Mucosa of descending colon (tissue), 3 donors: ENCODE results near the gene CHD8. TPM values are rescaled to one million over a fixed set of nuclear protein-coding genes. Genes with fewer than 3 reads are reported as not detected.

Experiments
- ATAC-seq: fragments of 200-7000 bp; cut with Tn5 transposase; one replicate; pipeline ENCODE4 v1.9.1; 2020; ENCODE audit warnings: mild to moderate bottlenecking, moderate library complexity
- DNase-seq, 3 donors: peaks; one replicate each; pipeline ENCODE4 v3.0.0-alpha.2; 2020
- H3K36me3 ChIP-seq: fragments of 200-600 bp; one replicate; pipeline ENCODE4 v1.8.0; 2021; ENCODE audit warnings: low read depth, mild to moderate bottlenecking
- H3K4me1 ChIP-seq: fragments of 200-600 bp; one replicate; pipeline ENCODE4 v1.8.0; 2021; ENCODE audit warnings: low read depth, mild to moderate bottlenecking
- H3K4me3 ChIP-seq: fragments of 200-600 bp; one replicate; pipeline ENCODE4 v1.8.0; 2021; ENCODE audit warnings: mild to moderate bottlenecking
- H3K9me3 ChIP-seq: fragments of 200-600 bp; one replicate; pipeline ENCODE4 v1.8.0; 2021; ENCODE audit warnings: mild to moderate bottlenecking
- intact Hi-C, 2 donors: fragments of 100-400 bp; cut with DNase I in 1 of 2; cut with micrococcal nuclease in 1 of 2; formaldehyde crosslinking; loops; one replicate each; pipeline versions ENCODE4 v1.11.0 to v1.11.1; 2022; cut with DNase I, micrococcal nuclease
- total RNA-seq, 3 donors: library from RNA; stranded (reverse); fragmentation: NEBNext Ultra II Directional in 2 of 3; extraction: Animal tissue kit (Norgen Biotek cat#: 25700) in 2 of 3; gene quantifications; one replicate each; pipeline versions ENCODE4 v1.2.1 to v1.2.4, GENCODE V29; 2021 to 2023
- TF ChIP-seq, protein P1 (sequence below): fragments of 200-600 bp; IDR thresholded peaks from one replicate; pipeline ENCODE4 v1.8.0; 2022; ENCODE audit warnings: antibody characterized with exemption, mild to moderate bottlenecking
- donor health status: DM: no; HTN: no; CAD: no; lungs with moderate emphysema.
- donor health status: DM: no; HTN: no; CAD: no.
- donor health status: DM: no; HTN: yes; CAD: no.

The CHD8 gene
- total RNA-seq, 3 donors from 2014 or later: 54.3 to 69.1 (median 60.5) TPM

DNA sequence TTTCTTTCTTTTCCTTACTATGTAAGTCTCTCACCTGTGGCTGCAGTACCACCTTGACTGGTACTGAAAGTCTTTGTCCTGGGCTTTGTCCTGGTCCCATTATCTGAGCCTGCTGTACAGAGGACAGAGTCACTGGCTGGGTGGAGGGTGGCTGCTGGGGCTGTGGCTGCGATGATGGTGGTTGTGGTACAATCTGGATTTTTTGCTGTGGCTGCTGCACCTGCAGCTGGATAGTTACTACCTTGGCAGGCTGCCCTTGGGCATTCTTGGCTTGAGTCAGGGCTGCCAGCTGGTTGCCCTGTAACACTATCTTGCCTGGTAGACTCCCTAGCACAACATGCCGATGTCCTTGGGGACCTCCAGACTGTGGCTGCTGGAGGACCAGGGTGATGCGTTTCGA lies 27.0 kb downstream of the CHD8 start:
- intact Hi-C loops: no loop called here
- H3K36me3 ChIP-seq: peaks cover 19% of the 10 kb centered on the region
- DNase-seq (peak in 1 of 3 donors; percentile 15), ATAC-seq (peak; percentile 9)
- TF ChIP-seq, protein P1, sequence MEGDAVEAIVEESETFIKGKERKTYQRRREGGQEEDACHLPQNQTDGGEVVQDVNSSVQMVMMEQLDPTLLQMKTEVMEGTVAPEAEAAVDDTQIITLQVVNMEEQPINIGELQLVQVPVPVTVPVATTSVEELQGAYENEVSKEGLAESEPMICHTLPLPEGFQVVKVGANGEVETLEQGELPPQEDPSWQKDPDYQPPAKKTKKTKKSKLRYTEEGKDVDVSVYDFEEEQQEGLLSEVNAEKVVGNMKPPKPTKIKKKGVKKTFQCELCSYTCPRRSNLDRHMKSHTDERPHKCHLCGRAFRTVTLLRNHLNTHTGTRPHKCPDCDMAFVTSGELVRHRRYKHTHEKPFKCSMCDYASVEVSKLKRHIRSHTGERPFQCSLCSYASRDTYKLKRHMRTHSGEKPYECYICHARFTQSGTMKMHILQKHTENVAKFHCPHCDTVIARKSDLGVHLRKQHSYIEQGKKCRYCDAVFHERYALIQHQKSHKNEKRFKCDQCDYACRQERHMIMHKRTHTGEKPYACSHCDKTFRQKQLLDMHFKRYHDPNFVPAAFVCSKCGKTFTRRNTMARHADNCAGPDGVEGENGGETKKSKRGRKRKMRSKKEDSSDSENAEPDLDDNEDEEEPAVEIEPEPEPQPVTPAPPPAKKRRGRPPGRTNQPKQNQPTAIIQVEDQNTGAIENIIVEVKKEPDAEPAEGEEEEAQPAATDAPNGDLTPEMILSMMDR: no peak
- no peaks in the 10 kb centered on the region for H3K4me1 ChIP-seq
- no peak overlapping the region for H3K4me3 ChIP-seq
- H3K9me3 ChIP-seq: no peaks in the 10 kb centered on the region

- H3K36me3 ChIP-seq: peaks cover 22% of the 10 kb centered on the region
- DNase-seq (no peak), ATAC-seq (no peak)
- H3K4me3 ChIP-seq: no peak overlapping the region
- TF ChIP-seq, protein P1: no peak
- no peaks in the 10 kb centered on the region for H3K4me1 ChIP-seq
- no peaks in the 10 kb centered on the region for H3K9me3 ChIP-seq
- intact Hi-C loops: no loop called here
Observed at GRCh38 chr14:21426692-21427091, 29.2 kb downstream of the CHD8 start.

GRCh38 chr14:21419528-21419927 lies 36.4 kb downstream of the CHD8 start:
- TF ChIP-seq, protein P1: no peak
- H3K4me1 ChIP-seq: no peaks in the 10 kb centered on the region
- DNase-seq (no peak), ATAC-seq (no peak)
- peaks cover 3% of the 10 kb centered on the region for H3K36me3 ChIP-seq
- no peak overlapping the region for H3K4me3 ChIP-seq
- no peaks in the 10 kb centered on the region for H3K9me3 ChIP-seq
- intact Hi-C loops: no loop called here

GRCh38 chr14:21415329-21415728 lies 40.6 kb downstream of the CHD8 start:
- Histone ChIP-seq H3K4me3 (no peak overlapping the region), H3K4me1 (no peaks in the 10 kb centered on the region), H3K36me3 (peaks cover 6% of the 10 kb centered on the region), H3K9me3 (no peaks in the 10 kb centered on the region)
- ATAC-seq (no peak), DNase-seq (no peak)
- TF ChIP-seq, protein P1: no peak
- intact Hi-C loops: no loop called here

GRCh38 chr14:21414137-21414631 lies 41.7 kb downstream of the CHD8 start:
- no peak for DNase-seq
- TF ChIP-seq, protein P1: no peak
- intact Hi-C loops: no loop called here
- Histone ChIP-seq H3K4me1 (no peaks in the 10 kb centered on the region), H3K4me3 (no peak overlapping the region), H3K9me3 (no peaks in the 10 kb centered on the region), H3K36me3 (peaks cover 6% of the 10 kb centered on the region)
- no peak for ATAC-seq

- intact Hi-C loops: no loop called here
- Histone ChIP-seq H3K9me3 (no peaks in the 10 kb centered on the region), H3K36me3 (peaks cover 32% of the 10 kb centered on the region), H3K4me1 (no peaks in the 10 kb centered on the region), H3K4me3 (no peak overlapping the region)
- no peak for DNase-seq
- no peak for ATAC-seq
- TF ChIP-seq, protein P1: no peak
Observed at GRCh38 chr14:21408147-21408546, 47.8 kb downstream of the CHD8 start.
